NCI-H2171 (cell line): ENCODE data around the gene FNDC3B.

Experiments
- DNase-seq: peaks from one replicate; lab custom pipeline; 2025; lab: John Stamatoyannopoulos, UW

FNDC3B gene

GRCh38 chr3:172369590-172370259 is 330.3 kb downstream of the FNDC3B start:
- DNase-seq, result no peak

GRCh38 chr3:172370419-172370818 is 331.0 kb downstream of the FNDC3B start:
- DNase-seq, result no peak

GRCh38 chr3:172371544-172371943 is 332.2 kb downstream of the FNDC3B start:
- DNase-seq, result no peak

GRCh38 chr3:172372895-172373294 is 333.5 kb downstream of the FNDC3B start:
- DNase-seq, result no peak

GRCh38 chr3:172373912-172374311 is 334.5 kb downstream of the FNDC3B start:
- no peak for DNase-seq

- DNase-seq, result peak; percentile 24
Observed at GRCh38 chr3:172375206-172375850, 335.9 kb downstream of the FNDC3B start.

- no peak for DNase-seq
Observed at GRCh38 chr3:172376402-172376801, 337.0 kb downstream of the FNDC3B start.

GRCh38 chr3:172376881-172377280 is 337.5 kb downstream of the FNDC3B start:
- no peak for DNase-seq

- no peak for DNase-seq
Observed at GRCh38 chr3:172378439-172378838, 339.1 kb downstream of the FNDC3B start.

- no peak for DNase-seq
Observed at GRCh38 chr3:172379372-172379771, 340.0 kb downstream of the FNDC3B start.

- DNase-seq, result no peak
Observed at GRCh38 chr3:172380632-172381031, 341.3 kb downstream of the FNDC3B start.

- no peak for DNase-seq
Observed at GRCh38 chr3:172383306-172383796, 344.0 kb downstream of the FNDC3B start.

- no peak for DNase-seq
Observed at GRCh38 chr3:172384836-172385235, 345.5 kb downstream of the FNDC3B start.

- no peak for DNase-seq
Observed at GRCh38 chr3:172387728-172388127, 348.4 kb downstream of the FNDC3B start.

GRCh38 chr3:172388412-172389078 is 349.2 kb downstream of the FNDC3B start:
- DNase-seq, result no peak

GRCh38 chr3:172390792-172391191 is 351.4 kb downstream of the FNDC3B start:
- DNase-seq, result no peak

GRCh38 chr3:172391592-172392302 is 352.4 kb downstream of the FNDC3B start:
- DNase-seq, result no peak

- DNase-seq, result no peak
Observed at GRCh38 chr3:172394692-172395091, 355.3 kb downstream of the FNDC3B start.

GRCh38 chr3:172396400-172396799 is 357.0 kb downstream of the FNDC3B start:
- DNase-seq, result no peak

GRCh38 chr3:172397716-172398405 is 358.5 kb downstream of the FNDC3B start:
- DNase-seq, result no peak

- DNase-seq, result no peak
Observed at GRCh38 chr3:172398484-172398883, 359.1 kb downstream of the FNDC3B start.

- no peak for DNase-seq
Observed at GRCh38 chr3:172402090-172402489, 362.7 kb downstream of the FNDC3B start.
